Central memory CD4-positive, alpha-beta T cell (primary cell): ENCODE measurements around the gene GLTP.
A peak's percentile ranks its signal among the peaks of the same experiment; 100 is the strongest.
"Not testable (repeated sequence)": the region's sequence is repeated elsewhere in the genome, so short reads cannot be mapped to it uniquely, and the experiment has no call there.

Source experiments
- DNase-seq: peaks from one replicate; pipeline ENCODE4 v3.0.0; 2022

The GLTP gene

GRCh38 chr12:109900752-109901580 is 20.6 kb upstream of the GLTP start:
- DNase-seq, result no peak

GRCh38 chr12:109899783-109900751 is 19.7 kb upstream of the GLTP start, which contains the start of gene TCHP:
TCHP (plus strand) TSS chr12:109900274; CDS start chr12:109903027, 2,753 bp downstream.
- peak; percentile 78 for DNase-seq

GRCh38 chr12:109899345-109899744 is 19.0 kb upstream of the GLTP start:
- DNase-seq, result not testable (repeated sequence)

- no peak for DNase-seq
Measured at GRCh38 chr12:109897029-109897428, 16.7 kb upstream of the GLTP start.

GRCh38 chr12:109896188-109896587 is 15.8 kb upstream of the GLTP start:
- no peak for DNase-seq

- DNase-seq, result no peak
Measured at GRCh38 chr12:109894939-109895338, 14.6 kb upstream of the GLTP start.

GRCh38 chr12:109893261-109893995 is 13.1 kb upstream of the GLTP start:
- DNase-seq, result no peak

- no peak for DNase-seq
Measured at GRCh38 chr12:109892748-109893147, 12.4 kb upstream of the GLTP start.

- no peak for DNase-seq
Measured at GRCh38 chr12:109892165-109892715, 11.9 kb upstream of the GLTP start.

GRCh38 chr12:109891731-109892130 is 11.4 kb upstream of the GLTP start:
- DNase-seq, result not testable (repeated sequence)

GRCh38 chr12:109890620-109891170 is 10.4 kb upstream of the GLTP start:
- DNase-seq, result no peak

GRCh38 chr12:109888179-109889020 is 8.1 kb upstream of the GLTP start:
- peak; percentile 34 for DNase-seq

GRCh38 chr12:109885616-109886015 is 5.3 kb upstream of the GLTP start:
- DNase-seq, result no peak

- DNase-seq, result no peak
Measured at GRCh38 chr12:109883461-109883860, 3.1 kb upstream of the GLTP start.

- no peak for DNase-seq
Measured at GRCh38 chr12:109881752-109882151, 1.4 kb upstream of the GLTP start.

GRCh38 chr12:109880938-109881337 is 597 bp upstream of the GLTP start:
- no peak for DNase-seq

GRCh38 chr12:109879351-109880042 is 844 bp downstream of the GLTP start:
- no peak for DNase-seq

- DNase-seq, result no peak
Measured at GRCh38 chr12:109878749-109879148, 1.6 kb downstream of the GLTP start.

- no peak for DNase-seq
Measured at GRCh38 chr12:109878247-109878625, 2.1 kb downstream of the GLTP start.

GRCh38 chr12:109877504-109878246 is 2.7 kb downstream of the GLTP start:
- DNase-seq, result no peak
